ENCODE results near the gene FKBP6.
"Not testable (repeated sequence)": the region's sequence is repeated elsewhere in the genome, so short reads cannot be mapped to it uniquely, and the experiment has no call there.

Gene FKBP6

GRCh38 chr7:73356159-73356558 lies 28.2 kb downstream of the FKBP6 start:
- in situ Hi-C loops (cut with MboI; ENCODE audit: low sequenced_read_pairs) = no loop called here

GRCh38 chr7:73358590-73359275 lies 30.8 kb downstream of the FKBP6 start:
- in situ Hi-C loops (cut with MboI; ENCODE audit: low sequenced_read_pairs) = no loop called here

DNA sequence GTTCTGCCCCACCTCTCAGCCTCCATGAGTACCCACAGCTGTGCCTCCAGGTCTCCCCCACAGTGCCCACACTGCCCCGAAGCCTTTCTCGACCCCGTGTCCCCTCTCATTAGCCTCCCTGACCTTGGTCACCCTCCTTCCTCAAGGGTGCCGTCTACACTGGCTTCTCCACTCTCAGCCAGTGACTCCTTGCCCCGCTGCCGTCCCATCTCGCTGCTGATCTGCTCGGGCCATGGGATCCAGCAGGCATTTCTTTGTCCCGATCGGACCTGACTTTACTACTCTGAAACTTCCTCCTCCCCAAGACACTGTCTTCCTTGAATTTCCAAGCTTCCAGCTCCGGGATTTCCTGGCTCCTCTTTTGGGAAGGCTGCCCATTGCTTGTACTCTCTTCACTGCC lies 31.3 kb downstream of the FKBP6 start:
- in situ Hi-C loops (cut with MboI; ENCODE audit: low sequenced_read_pairs) = no loop called here

DNA sequence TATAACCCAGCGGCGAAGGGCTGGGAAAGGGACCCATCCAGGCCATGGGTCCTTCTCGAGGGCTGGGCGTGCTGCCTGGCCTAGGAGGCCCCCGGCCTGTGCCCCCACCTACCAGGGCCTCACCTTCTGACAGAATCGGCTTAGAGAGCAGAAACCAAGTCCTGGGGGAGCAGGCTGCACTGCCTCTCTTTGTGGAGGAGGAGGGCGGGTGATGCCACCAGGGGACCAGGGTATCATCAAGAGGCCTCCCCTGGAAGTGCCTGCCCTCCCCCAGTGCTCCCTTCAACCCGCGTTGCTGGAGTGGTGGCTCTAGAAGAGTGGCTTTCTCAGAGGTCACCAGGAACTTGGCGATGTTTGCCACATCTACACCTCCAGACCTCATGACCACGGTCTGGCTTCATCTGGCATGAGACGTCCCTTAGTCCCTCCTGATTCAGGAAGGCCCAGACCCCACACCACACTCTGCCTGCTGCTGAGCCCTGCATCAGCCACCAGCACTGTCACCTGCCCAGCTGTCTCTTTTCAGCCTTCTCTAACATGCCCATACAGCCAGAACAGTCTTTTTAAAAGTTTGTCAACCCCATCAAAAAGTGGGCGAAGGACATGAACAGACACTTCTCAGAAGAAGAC lies 31.9 kb downstream of the FKBP6 start:
- in situ Hi-C loops (cut with MboI; ENCODE audit: low sequenced_read_pairs) = no loop called here

DNA sequence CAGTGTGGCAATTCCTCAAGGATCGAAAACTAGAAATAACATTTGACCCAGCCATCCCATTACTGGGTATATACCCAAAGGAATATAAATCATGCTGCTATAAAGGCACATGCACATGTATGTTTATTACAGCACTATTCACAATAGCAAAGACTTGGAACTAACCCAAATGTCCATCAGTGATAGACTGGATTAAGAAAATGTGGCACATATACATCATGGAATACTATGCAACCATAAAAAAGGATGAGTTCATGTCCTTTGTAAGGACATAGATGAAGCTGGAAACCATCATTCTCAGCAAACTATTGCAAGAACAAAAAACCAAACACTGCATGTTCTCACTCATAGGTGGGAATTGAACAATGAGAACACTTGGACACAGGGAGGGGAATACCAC lies 32.6 kb downstream of the FKBP6 start:
- in situ Hi-C loops (cut with MboI; ENCODE audit: low sequenced_read_pairs) = not testable (repeated sequence)

GRCh38 chr7:73363225-73364005 lies 35.5 kb downstream of the FKBP6 start:
- in situ Hi-C loops (cut with MboI; ENCODE audit: low sequenced_read_pairs) = no loop called here

- in situ Hi-C loops (cut with MboI; ENCODE audit: low sequenced_read_pairs) = no loop called here
Observed at GRCh38 chr7:73364006-73364728, 36.2 kb downstream of the FKBP6 start.

- in situ Hi-C loops (cut with MboI; ENCODE audit: low sequenced_read_pairs) = no loop called here
Observed at GRCh38 chr7:73366127-73366526, 38.2 kb downstream of the FKBP6 start.

DNA sequence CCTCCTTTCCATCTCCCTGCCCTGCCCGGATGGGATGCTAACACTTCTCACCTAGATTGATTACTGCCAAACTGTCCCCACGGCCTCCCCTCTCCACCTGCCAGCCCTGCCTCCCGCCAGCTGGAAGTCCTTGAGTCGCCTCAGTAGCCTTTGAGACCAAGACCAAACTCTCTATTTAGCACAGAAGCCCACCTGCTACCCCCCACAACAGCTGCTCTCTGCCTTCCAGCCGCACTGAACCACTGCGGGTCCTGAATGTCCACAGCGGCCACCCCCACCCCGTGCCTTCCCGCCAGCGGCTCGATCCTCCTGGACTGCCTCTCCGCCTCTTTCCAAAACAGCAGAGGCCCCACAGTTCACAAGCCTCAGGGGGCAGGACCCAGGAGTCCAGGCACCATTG lies 39.0 kb downstream of the FKBP6 start:
- in situ Hi-C loops (cut with MboI; ENCODE audit: low sequenced_read_pairs) = no loop called here

- in situ Hi-C loops (cut with MboI; ENCODE audit: low sequenced_read_pairs) = no loop called here
Observed at GRCh38 chr7:73369009-73369408, 41.0 kb downstream of the FKBP6 start.

- in situ Hi-C loops (cut with MboI; ENCODE audit: low sequenced_read_pairs) = no loop called here
Observed at GRCh38 chr7:73369622-73370021, 41.7 kb downstream of the FKBP6 start.

DNA sequence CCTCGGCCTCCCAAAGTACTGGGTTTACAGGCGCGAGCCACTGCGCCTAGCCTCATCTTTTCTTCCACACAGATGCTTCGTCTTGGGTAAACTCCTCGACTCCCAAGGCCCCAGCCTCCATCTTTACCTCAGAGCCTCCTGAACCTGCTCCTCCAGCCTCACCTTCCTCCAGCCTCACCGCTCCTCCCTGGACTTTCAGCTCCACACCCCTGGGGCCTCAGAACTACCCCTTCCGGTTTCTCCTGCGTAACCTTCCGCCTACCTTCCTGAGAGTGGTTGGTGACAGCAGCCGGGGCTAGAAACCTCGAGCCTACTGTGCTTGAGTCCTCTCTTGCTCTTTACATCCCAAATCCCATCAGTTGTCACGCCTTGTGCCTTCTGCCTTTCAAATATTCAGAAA lies 45.8 kb downstream of the FKBP6 start:
- in situ Hi-C loops (cut with MboI; ENCODE audit: low sequenced_read_pairs) = no loop called here

GRCh38 chr7:73376262-73376661 lies 48.3 kb downstream of the FKBP6 start:
- in situ Hi-C loops (cut with MboI; ENCODE audit: low sequenced_read_pairs) = not testable (repeated sequence)

DNA sequence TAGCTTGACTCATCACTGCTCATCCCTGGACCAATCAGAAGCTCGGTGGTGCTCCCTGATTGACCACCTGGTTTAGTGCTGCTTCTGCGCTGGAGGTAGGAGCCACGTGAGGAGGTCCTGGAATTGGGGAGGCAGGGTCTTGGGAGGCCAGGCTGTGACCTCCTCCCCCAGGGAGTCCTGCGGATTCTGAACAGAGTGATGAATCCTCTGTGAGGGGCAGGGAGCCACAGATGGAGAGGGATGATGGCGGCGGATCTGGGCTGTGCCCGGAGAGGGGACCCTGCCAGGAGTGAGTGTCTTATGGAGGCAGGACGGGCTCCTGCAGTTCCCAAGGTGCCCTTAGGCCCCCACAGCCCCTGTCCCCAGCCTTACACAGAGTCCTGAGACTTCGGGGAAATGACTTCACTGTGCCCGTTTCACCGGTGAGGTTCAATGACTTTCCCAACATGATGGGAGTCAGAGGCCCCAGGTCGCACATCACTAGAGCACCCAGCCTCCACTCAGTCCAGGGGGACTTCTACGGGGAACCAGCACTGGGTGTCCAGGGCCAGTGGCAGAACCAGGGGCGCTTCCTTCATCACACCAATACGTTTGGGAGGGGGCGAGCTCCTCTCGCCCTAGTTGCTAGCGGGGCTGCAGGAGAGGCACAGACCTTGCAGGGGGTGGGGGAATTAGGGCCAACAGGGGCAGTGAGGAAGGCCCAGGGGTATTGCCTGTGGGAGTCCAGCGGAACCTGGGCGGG lies 48.9 kb downstream of the FKBP6 start:
- in situ Hi-C loops (cut with MboI; ENCODE audit: low sequenced_read_pairs) = no loop called here

GRCh38 chr7:73377413-73378200 lies 49.6 kb downstream of the FKBP6 start:
- in situ Hi-C loops (cut with MboI; ENCODE audit: low sequenced_read_pairs) = not testable (repeated sequence)

DNA sequence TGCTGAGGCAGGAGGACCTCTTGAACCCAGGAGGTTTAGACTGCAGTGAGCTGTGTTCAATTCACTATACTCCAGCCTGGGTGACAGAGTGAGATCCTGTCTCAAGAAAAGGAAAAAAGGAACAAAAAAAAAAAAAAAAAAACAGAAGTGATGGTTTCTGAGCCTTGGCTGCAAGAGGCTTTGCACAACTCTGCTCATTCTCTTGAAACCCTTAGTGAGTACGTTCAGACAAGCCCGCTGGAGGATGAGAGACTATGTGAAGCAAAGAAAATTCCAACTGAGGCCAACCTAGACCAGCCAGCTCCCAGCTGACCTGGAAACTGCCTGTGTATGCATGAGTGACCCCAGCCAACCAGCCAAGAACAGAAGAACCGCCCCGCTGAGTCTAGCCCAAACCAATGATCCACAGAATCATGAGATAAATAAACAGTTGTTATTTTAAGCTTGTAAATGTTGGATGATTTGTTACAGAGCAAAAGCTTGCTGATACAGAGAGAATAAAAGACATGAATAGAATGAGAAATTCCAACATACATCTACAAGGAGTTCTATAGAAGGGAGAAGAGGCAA lies 55.1 kb downstream of the FKBP6 start:
- in situ Hi-C loops (cut with MboI; ENCODE audit: low sequenced_read_pairs) = no loop called here

- in situ Hi-C loops (cut with MboI; ENCODE audit: low sequenced_read_pairs) = no loop called here
Observed at GRCh38 chr7:73387221-73387828, 59.4 kb downstream of the FKBP6 start.

DNA sequence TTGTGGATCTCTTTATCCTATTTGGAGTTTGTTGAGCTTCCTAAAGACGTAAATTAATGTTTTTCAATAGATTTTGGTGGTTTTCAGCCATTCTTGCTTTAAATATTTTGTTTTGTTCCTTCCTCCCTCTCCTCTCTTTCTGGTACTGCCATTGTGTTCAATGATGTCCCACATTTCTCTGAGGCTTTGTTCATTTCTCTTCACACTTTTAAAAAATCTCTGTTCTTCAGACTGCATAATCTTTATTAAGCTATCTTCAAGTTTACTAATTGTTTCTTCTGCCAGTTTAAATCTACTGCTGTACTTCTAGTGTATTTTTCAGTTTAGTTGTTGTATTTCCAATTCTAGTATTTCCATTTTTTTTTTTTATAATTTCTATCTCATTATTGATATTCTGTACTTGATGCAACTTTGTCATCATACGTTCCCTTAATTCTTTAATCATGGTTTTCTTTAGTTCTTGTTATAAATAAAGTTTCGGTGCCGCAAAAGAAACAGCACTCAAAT lies 60.0 kb downstream of the FKBP6 start:
- in situ Hi-C loops (cut with MboI; ENCODE audit: low sequenced_read_pairs) = no loop called here

GRCh38 chr7:73391396-73391795 lies 63.4 kb downstream of the FKBP6 start:
- in situ Hi-C loops (cut with MboI; ENCODE audit: low sequenced_read_pairs) = no loop called here

Data from HL-60/S4 (cell line).